ENCODE data around the gene PBRM1.

PBRM1 gene

DNA sequence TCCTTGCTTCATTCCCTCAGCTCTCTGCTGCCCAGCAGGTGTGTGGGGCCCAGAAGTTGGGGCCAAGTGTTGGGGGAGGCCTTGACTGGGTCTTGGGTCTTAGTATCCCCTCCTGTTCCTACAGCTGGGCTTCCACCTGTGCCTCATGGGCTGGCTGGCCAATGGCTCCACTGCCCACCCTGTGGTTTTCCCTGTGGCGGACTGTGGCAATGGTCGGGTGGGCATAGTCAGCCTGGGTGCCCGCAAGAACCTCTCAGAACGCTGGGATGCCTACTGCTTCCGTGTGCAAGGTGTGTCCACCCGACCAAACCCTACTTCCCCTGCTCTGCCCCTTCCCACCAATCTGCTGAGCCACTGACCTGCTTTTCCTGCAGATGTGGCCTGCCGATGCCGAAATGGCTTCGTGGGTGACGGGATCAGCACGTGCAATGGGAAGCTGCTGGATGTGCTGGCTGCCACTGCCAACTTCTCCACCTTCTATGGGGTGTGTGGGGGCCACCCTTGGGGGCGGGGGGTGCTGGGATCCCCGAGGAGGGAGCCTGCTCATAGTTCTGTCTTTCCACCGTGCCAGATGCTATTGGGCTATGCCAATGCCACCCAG is 163.0 kb downstream of the PBRM1 start:
- no peak for DNase-seq

- no peak for DNase-seq
Measured at GRCh38 chr3:52521881-52522650, 163.6 kb downstream of the PBRM1 start.

- DNase-seq = no peak
Measured at GRCh38 chr3:52521488-52521824, 164.3 kb downstream of the PBRM1 start.

DNA sequence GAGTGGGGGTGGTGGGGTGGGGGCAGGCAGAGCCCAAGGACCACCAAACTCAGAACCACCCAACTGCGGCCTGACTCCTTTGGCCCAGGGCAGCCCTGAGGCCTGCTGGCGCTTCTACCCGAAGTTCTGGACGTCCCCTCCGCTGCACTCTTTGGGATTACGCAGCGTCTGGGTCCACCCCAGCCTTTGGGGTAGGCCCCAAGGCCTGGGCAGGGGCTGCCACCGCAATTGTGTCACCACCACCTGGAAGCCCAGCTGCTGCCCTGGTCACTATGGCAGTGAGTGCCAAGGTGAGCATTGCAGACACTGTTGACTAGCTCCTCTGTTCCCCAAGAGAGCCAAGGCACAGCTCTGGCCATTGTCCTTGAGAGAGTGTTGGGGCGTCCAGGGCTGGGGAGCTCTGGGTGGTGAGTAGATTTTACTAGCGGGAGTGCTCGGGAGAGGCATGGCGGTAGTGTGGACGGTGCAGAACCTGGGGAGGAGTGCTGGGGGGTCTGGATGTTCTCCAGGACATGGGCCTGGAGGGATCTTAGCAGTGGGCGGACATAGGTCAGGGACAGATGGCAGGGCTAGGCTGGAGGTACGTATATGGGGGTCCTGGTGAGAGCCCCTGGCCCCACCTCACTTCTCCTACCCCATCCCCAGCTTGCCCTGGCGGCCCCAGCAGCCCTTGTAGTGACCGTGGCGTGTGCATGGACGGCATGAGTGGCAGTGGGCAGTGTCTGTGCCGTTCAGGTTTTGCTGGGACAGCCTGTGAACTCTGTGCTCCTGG is 164.8 kb downstream of the PBRM1 start:
- no peak for DNase-seq

GRCh38 chr3:52520141-52520667 is 165.5 kb downstream of the PBRM1 start:
- no peak for DNase-seq

GRCh38 chr3:52519445-52520140 is 166.1 kb downstream of the PBRM1 start:
- DNase-seq = no peak

DNA sequence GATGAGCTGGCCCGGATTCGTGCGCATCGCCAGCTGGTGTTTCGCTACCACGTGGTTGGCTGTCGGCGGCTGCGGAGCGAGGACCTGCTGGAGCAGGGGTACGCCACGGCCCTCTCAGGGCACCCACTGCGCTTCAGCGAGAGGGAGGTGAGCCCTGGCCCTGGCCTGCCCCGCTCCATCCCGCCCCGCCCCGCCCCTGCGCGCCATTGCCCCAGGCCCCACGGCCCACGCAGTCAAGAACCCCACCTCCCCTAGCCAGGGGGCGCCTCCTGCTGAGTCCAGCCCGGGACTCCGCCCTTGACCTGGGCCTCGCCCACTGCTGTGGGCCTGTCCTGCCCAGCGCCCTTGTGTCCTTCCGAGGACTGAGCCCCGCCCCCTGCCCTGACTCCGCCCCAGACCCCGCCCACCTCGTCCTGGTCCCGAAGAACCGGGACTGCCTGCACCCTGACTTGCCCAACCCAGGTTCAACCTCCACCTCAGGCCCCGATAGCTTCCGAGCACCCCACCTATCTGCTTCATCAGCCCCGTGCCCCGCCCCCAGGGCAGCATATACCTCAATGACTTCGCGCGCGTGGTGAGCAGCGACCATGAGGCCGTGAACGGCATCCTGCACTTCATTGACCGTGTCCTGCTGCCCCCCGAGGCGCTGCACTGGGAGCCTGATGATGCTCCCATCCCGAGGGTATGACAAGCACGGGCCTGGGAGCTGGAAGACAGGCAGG is 166.8 kb downstream of the PBRM1 start:
- no peak for DNase-seq

DNA sequence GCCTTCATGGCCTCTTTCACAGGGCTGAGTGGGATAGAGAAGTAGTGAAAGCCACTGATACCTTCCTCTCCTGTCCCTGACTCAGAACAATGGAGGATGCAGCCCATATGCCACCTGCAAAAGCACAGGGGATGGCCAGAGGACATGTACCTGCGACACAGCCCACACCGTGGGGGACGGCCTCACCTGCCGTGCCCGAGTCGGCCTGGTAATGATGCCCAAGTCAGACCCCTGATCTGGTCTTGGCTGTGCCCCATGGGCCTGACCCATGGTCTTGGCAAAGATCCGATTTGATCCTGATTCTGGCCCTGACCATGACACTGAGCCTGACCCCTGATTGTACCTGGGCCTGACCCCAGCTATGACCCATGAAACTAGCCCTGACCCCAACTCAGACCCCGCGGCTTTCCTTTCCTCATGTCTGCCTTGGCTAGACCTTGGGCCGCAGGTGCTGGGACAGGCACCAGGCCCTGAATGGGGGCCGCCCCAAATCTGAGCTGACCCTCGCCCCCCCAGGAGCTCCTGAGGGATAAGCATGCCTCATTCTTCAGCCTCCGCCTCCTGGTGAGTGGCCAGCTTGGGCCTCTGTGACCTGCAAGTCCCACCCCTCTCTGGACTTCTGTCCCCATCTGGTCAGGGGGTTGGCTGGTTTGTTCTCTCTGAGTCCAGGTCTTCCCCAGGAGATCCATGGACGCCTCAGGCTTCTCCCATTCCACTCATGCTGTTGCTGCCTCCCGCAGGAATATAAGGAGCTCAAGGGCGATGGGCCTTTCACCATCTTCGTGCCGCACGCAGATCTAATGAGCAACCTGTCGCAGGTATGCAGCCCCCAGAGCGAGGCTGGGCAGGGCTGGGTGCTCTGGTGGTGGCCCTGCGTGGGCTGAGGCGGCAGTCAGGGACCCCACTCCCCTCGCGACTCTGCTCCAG is 167.7 kb downstream of the PBRM1 start:
- DNase-seq = no peak

DNA sequence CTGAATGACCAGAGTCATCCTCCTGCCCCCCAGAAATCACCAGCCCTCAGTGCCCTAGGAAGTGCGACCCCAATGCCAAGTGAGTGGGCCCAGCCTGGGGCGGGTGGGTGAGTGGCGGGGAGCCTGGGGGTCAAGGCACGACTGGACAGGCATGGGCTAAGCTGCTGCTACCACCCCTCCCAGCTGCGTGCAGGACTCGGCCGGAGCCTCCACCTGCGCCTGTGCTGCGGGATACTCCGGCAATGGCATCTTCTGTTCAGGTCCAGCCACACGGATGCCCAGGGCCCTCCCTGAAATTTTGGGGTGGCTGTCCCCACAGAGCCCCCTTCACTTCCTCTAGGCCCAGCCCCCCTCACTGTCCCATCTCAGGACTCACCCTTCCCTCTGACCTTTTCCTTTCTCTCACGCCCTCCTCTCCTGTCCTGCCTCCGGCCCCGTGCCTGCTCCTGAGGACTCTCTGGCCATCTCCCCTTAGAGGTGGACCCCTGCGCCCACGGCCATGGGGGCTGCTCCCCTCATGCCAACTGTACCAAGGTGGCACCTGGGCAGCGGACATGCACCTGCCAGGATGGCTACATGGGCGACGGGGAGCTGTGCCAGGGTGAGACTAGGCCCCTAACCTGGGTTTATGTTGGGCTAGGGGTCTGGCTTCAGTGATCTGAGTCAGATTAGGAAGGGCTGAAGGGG is 169.1 kb downstream of the PBRM1 start:
- no peak for DNase-seq

DNA sequence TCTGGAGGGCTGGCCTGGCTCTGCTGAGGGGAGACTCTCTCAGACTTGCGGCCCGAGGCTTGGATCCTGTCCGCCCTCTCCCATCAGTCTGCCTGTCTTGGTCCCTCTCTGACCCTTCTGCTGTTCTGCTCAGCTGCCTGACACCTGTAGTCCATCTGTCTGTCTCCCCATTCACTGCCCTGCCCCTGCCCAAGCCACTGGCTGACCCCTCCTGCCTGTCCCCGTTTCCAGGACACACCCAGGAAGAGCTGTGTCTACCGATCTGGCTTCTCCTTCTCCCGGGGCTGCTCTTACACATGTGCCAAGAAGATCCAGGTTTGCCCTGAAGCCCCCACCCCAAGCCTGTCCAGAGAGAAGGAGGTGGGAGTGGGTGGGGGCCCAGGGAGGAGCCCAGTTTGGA is 170.5 kb downstream of the PBRM1 start:
- no peak for DNase-seq

GRCh38 chr3:52514576-52514975 is 171.1 kb downstream of the PBRM1 start:
- DNase-seq = no peak

- no peak for DNase-seq
Measured at GRCh38 chr3:52513281-52513680, 172.4 kb downstream of the PBRM1 start.

GRCh38 chr3:52512727-52513126 is 173.0 kb downstream of the PBRM1 start:
- DNase-seq = no peak

DNA sequence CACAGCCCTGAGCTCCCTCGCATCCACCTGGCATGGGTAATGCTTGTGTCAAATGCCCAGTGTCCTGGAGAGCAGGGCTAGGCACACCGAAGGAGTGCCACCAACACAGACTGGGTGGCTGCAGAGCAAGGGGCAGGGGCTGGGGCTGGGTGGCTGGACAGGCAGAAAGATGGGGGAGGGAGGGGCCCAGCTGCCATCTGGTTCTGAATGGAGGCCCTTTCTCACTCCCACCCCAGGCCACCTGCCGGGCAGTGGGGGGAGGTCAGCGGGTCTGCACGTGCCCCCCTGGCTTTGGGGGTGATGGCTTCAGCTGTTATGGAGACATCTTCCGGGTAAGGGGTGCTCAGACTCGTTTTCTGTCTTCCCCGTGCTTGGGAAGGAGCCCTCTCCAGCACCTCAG is 173.6 kb downstream of the PBRM1 start:
- no peak for DNase-seq

DNA sequence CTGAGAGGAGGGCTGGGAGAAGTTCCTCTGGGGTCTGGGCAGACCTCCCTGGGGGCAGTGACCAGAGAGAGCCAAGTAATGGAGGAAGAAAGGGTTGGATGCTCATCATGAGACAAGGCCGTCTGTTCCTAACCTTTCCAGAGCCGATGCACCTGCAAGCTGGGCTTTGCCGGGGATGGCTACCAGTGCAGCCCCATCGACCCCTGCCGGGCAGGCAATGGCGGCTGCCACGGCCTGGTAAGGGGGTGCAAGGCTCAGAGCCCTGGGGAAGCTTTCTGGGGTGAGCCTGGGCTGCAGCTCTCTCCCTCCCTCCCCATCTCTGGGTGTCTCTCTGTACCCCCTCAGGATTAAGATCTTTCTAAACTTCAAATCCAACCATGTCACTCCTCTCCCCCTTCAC is 174.2 kb downstream of the PBRM1 start:
- no peak for DNase-seq

- no peak for DNase-seq
Measured at GRCh38 chr3:52509753-52510328, 175.9 kb downstream of the PBRM1 start.

GRCh38 chr3:52507359-52507758 is 178.4 kb downstream of the PBRM1 start:
- DNase-seq = no peak

- no peak for DNase-seq
Measured at GRCh38 chr3:52506266-52506966, 179.3 kb downstream of the PBRM1 start.

- DNase-seq = no peak
Measured at GRCh38 chr3:52504977-52505376, 180.7 kb downstream of the PBRM1 start.
